HUES6 (cell line): ENCODE results near the gene RASGEF1B.

Source experiments
- H3K27ac ChIP-seq: 2 replicates; pipeline ENCODE4 v1.7.0; 2013; ENCODE audit warnings: low read depth, mild to moderate bottlenecking, low read length, inconsistent platforms
- H3K27me3 ChIP-seq: 2 replicates; pipeline ENCODE4 v1.6.1; 2013; ENCODE audit warnings: low read length; ENCODE audit not compliant: control insufficient read depth, insufficient read depth
- H3K36me3 ChIP-seq: 2 replicates; pipeline ENCODE4 v1.6.1; 2013; ENCODE audit warnings: low read length; ENCODE audit not compliant: control insufficient read depth, insufficient read depth
- H3K4me1 ChIP-seq: 2 replicates; pipeline ENCODE4 v1.6.1; 2013; ENCODE audit warnings: low read length; ENCODE audit not compliant: control insufficient read depth, insufficient read depth
- H3K4me3 ChIP-seq: 2 replicates; pipeline ENCODE4 v1.5.1; 2013; ENCODE audit warnings: low read depth, low read length
- H3K9ac ChIP-seq: one replicate; pipeline ENCODE4 v1.6.1; 2013; ENCODE audit warnings: mild to moderate bottlenecking, low read length
- H3K9me3 ChIP-seq: 2 replicates; pipeline ENCODE4 v1.6.1; 2013; ENCODE audit warnings: low read depth, low read length; ENCODE audit not compliant: control insufficient read depth, insufficient read depth

Gene RASGEF1B

GRCh38 chr4:81428002-81428401 lies 43.7 kb downstream of the RASGEF1B start:
- H3K36me3 ChIP-seq, result peaks cover 4% of the 10 kb centered on the region
- H3K9me3 ChIP-seq, result no peaks in the 10 kb centered on the region
- H3K9ac ChIP-seq, result no peak overlapping the region
- no peak overlapping the region for H3K27ac ChIP-seq
- H3K4me3 ChIP-seq, result no peak overlapping the region
- H3K27me3 ChIP-seq, result no peaks in the 10 kb centered on the region
- H3K4me1 ChIP-seq, result peaks cover 36% of the 10 kb centered on the region

- peaks cover 40% of the 10 kb centered on the region for H3K4me1 ChIP-seq
- no peaks in the 10 kb centered on the region for H3K9me3 ChIP-seq
- peaks cover 4% of the 10 kb centered on the region for H3K36me3 ChIP-seq
- no peak overlapping the region for H3K9ac ChIP-seq
- no peak overlapping the region for H3K27ac ChIP-seq
- no peak overlapping the region for H3K4me3 ChIP-seq
- no peaks in the 10 kb centered on the region for H3K27me3 ChIP-seq
Measured at GRCh38 chr4:81427344-81427821, 44.3 kb downstream of the RASGEF1B start.

GRCh38 chr4:81426770-81427289 lies 44.9 kb downstream of the RASGEF1B start:
- Histone ChIP-seq H3K27me3 (no peaks in the 10 kb centered on the region), H3K4me3 (no peak overlapping the region), H3K4me1 (peaks cover 45% of the 10 kb centered on the region), H3K27ac (no peak overlapping the region), H3K9me3 (no peaks in the 10 kb centered on the region), H3K36me3 (peaks cover 4% of the 10 kb centered on the region), H3K9ac (no peak overlapping the region)

- Histone ChIP-seq H3K4me3 (no peak overlapping the region), H3K36me3 (no peaks in the 10 kb centered on the region; the same call in 1 of the 2 replicates), H3K4me1 (peaks cover 61% of the 10 kb centered on the region), H3K9ac (no peak overlapping the region), H3K27me3 (no peaks in the 10 kb centered on the region), H3K9me3 (no peaks in the 10 kb centered on the region), H3K27ac (no peak overlapping the region)
Measured at GRCh38 chr4:81424816-81425755, 46.6 kb downstream of the RASGEF1B start.

GRCh38 chr4:81424336-81424735 lies 47.4 kb downstream of the RASGEF1B start:
- no peaks in the 10 kb centered on the region for H3K9me3 ChIP-seq
- H3K4me1 ChIP-seq, result peaks cover 61% of the 10 kb centered on the region
- no peak overlapping the region for H3K9ac ChIP-seq
- H3K27me3 ChIP-seq, result no peaks in the 10 kb centered on the region
- H3K27ac ChIP-seq, result no peak overlapping the region
- H3K36me3 ChIP-seq, result no peaks in the 10 kb centered on the region; the same call in 1 of the 2 replicates
- H3K4me3 ChIP-seq, result no peak overlapping the region

GRCh38 chr4:81422595-81422994 lies 49.1 kb downstream of the RASGEF1B start:
- Histone ChIP-seq H3K9me3 (no peaks in the 10 kb centered on the region), H3K4me1 (peaks cover 74% of the 10 kb centered on the region), H3K27me3 (no peaks in the 10 kb centered on the region), H3K27ac (no peak overlapping the region), H3K36me3 (no peaks in the 10 kb centered on the region), H3K9ac (no peak overlapping the region), H3K4me3 (no peak overlapping the region)

GRCh38 chr4:81421346-81422218 lies 50.1 kb downstream of the RASGEF1B start:
- no peak overlapping the region; the same call in 1 of the 2 replicates for H3K27ac ChIP-seq

GRCh38 chr4:81418572-81418971 lies 53.1 kb downstream of the RASGEF1B start:
- no peaks in the 10 kb centered on the region for H3K36me3 ChIP-seq
- no peaks in the 10 kb centered on the region for H3K9me3 ChIP-seq
- peaks cover 41% of the 10 kb centered on the region for H3K4me1 ChIP-seq
- no peaks in the 10 kb centered on the region for H3K27me3 ChIP-seq
- H3K4me3 ChIP-seq, result no peak overlapping the region
- H3K27ac ChIP-seq, result no peak overlapping the region
- no peak overlapping the region for H3K9ac ChIP-seq

More at GRCh38 chr4:81421346-81422218, 50.1 kb downstream of the RASGEF1B start:
- H3K27me3 ChIP-seq, result no peaks in the 10 kb centered on the region
- H3K4me1 ChIP-seq, result peaks cover 66% of the 10 kb centered on the region
- no peak overlapping the region for H3K4me3 ChIP-seq
- H3K9ac ChIP-seq, result no peak overlapping the region
- H3K9me3 ChIP-seq, result no peaks in the 10 kb centered on the region
- H3K36me3 ChIP-seq, result no peaks in the 10 kb centered on the region

- no peak overlapping the region for H3K9ac ChIP-seq
- H3K36me3 ChIP-seq, result no peaks in the 10 kb centered on the region
- peaks cover 6% of the 10 kb centered on the region; the same call in 1 of the 2 replicates for H3K4me1 ChIP-seq
- no peaks in the 10 kb centered on the region for H3K27me3 ChIP-seq
- H3K4me3 ChIP-seq, result no peak overlapping the region
- H3K9me3 ChIP-seq, result no peaks in the 10 kb centered on the region
- H3K27ac ChIP-seq, result no peak overlapping the region
Measured at GRCh38 chr4:81412946-81413495, 58.7 kb downstream of the RASGEF1B start.

- no peaks in the 10 kb centered on the region for H3K27me3 ChIP-seq
- H3K27ac ChIP-seq, result no peak overlapping the region
Measured at GRCh38 chr4:81410680-81411079, 61.0 kb downstream of the RASGEF1B start.

More at GRCh38 chr4:81410680-81411079, 61.0 kb downstream of the RASGEF1B start:
- no peaks in the 10 kb centered on the region for H3K9me3 ChIP-seq
- no peaks in the 10 kb centered on the region for H3K36me3 ChIP-seq
- H3K9ac ChIP-seq, result no peak overlapping the region
- H3K4me1 ChIP-seq, result no peaks in the 10 kb centered on the region
- no peak overlapping the region for H3K4me3 ChIP-seq
